ENCODE measurements around the gene P3H2.

The P3H2 gene

GRCh38 chr3:190058521-190059241, 62.0 kb downstream of the P3H2 start:
- WGBS, 2 experiments (ENCODE audit: insufficient coverage in 2 of 2) = 73 to 75% methylated on average over 1 to 2 of the region's 4 CpGs
- no peak overlapping the region for H3K4me3 ChIP-seq (ENCODE audit: extremely low read depth, insufficient read depth, low read length, poor library complexity, severe bottlenecking)
- H3K9me3 ChIP-seq (ENCODE audit: control insufficient read depth, low read length) = no peaks in the 10 kb centered on the region
- peak overlapping the region; percentile 91 for H3K27ac ChIP-seq (ENCODE audit: low read depth, low read length, severe bottlenecking)
- H3K36me3 ChIP-seq (ENCODE audit: control insufficient read depth, insufficient read depth, low read length) = no peaks in the 10 kb centered on the region
- H3K4me1 ChIP-seq (ENCODE audit: control insufficient read depth, insufficient read depth, low read length, poor library complexity, severe bottlenecking) = peaks cover 37% of the 10 kb centered on the region

- Histone ChIP-seq H3K27ac (ENCODE audit: low read depth, low read length, severe bottlenecking) (no peak overlapping the region), H3K4me3 (ENCODE audit: extremely low read depth, insufficient read depth, low read length, poor library complexity, severe bottlenecking) (no peak overlapping the region), H3K4me1 (ENCODE audit: control insufficient read depth, insufficient read depth, low read length, poor library complexity, severe bottlenecking) (peaks cover 37% of the 10 kb centered on the region), H3K36me3 (ENCODE audit: control insufficient read depth, insufficient read depth, low read length) (no peaks in the 10 kb centered on the region), H3K9me3 (ENCODE audit: control insufficient read depth, low read length) (no peaks in the 10 kb centered on the region)
- WGBS, 2 experiments (ENCODE audit: insufficient coverage in 2 of 2) = 75 to 78% methylated on average over 3 to 4 of the region's 4 CpGs
Observed at GRCh38 chr3:190056742-190057141, 64.0 kb downstream of the P3H2 start.

- Histone ChIP-seq H3K27ac (ENCODE audit: low read depth, low read length, severe bottlenecking) (no peak overlapping the region), H3K4me3 (ENCODE audit: extremely low read depth, insufficient read depth, low read length, poor library complexity, severe bottlenecking) (no peak overlapping the region), H3K36me3 (ENCODE audit: control insufficient read depth, insufficient read depth, low read length) (no peaks in the 10 kb centered on the region), H3K9me3 (ENCODE audit: control insufficient read depth, low read length) (no peaks in the 10 kb centered on the region), H3K4me1 (ENCODE audit: control insufficient read depth, insufficient read depth, low read length, poor library complexity, severe bottlenecking) (peaks cover 38% of the 10 kb centered on the region)
- 100% methylated on average over 2 of the region's 4 CpGs; no CpG with 5 or more reads in 1 of the 2 experiments for WGBS, 2 experiments (ENCODE audit: insufficient coverage in 2 of 2)
Observed at GRCh38 chr3:190055773-190056172, 64.9 kb downstream of the P3H2 start.

- no peak overlapping the region for H3K4me3 ChIP-seq (ENCODE audit: extremely low read depth, insufficient read depth, low read length, poor library complexity, severe bottlenecking)
- 60 to 93% methylated on average over 2 to 4 of the region's 4 CpGs for WGBS, 2 experiments (ENCODE audit: insufficient coverage in 2 of 2)
- H3K27ac ChIP-seq (ENCODE audit: low read depth, low read length, severe bottlenecking) = peak overlapping the region; percentile 73
- H3K9me3 ChIP-seq (ENCODE audit: control insufficient read depth, low read length) = no peaks in the 10 kb centered on the region
- peaks cover 31% of the 10 kb centered on the region for H3K4me1 ChIP-seq (ENCODE audit: control insufficient read depth, insufficient read depth, low read length, poor library complexity, severe bottlenecking)
- H3K36me3 ChIP-seq (ENCODE audit: control insufficient read depth, insufficient read depth, low read length) = no peaks in the 10 kb centered on the region
Observed at GRCh38 chr3:190053919-190054672, 66.6 kb downstream of the P3H2 start.

GRCh38 chr3:190051641-190052040, 69.1 kb downstream of the P3H2 start:
- H3K4me3 ChIP-seq (ENCODE audit: extremely low read depth, insufficient read depth, low read length, poor library complexity, severe bottlenecking) = no peak overlapping the region
- peaks cover 25% of the 10 kb centered on the region for H3K4me1 ChIP-seq (ENCODE audit: control insufficient read depth, insufficient read depth, low read length, poor library complexity, severe bottlenecking)
- 71% methylated on average over 1 of the region's 2 CpGs; no CpG with 5 or more reads in 1 of the 2 experiments for WGBS, 2 experiments (ENCODE audit: insufficient coverage in 2 of 2)
- no peaks in the 10 kb centered on the region for H3K9me3 ChIP-seq (ENCODE audit: control insufficient read depth, low read length)
- H3K36me3 ChIP-seq (ENCODE audit: control insufficient read depth, insufficient read depth, low read length) = no peaks in the 10 kb centered on the region
- peak overlapping the region; percentile 43 for H3K27ac ChIP-seq (ENCODE audit: low read depth, low read length, severe bottlenecking)

GRCh38 chr3:190048932-190049441, 71.7 kb downstream of the P3H2 start:
- H3K4me3 ChIP-seq (ENCODE audit: extremely low read depth, insufficient read depth, low read length, poor library complexity, severe bottlenecking) = no peak overlapping the region
- peaks cover 21% of the 10 kb centered on the region for H3K4me1 ChIP-seq (ENCODE audit: control insufficient read depth, insufficient read depth, low read length, poor library complexity, severe bottlenecking)
- H3K9me3 ChIP-seq (ENCODE audit: control insufficient read depth, low read length) = no peaks in the 10 kb centered on the region
- 28% methylated on average over 2 of the region's 9 CpGs; no CpG with 5 or more reads in 1 of the 2 experiments for WGBS, 2 experiments (ENCODE audit: insufficient coverage in 2 of 2)
- peak overlapping the region; percentile 60 for H3K27ac ChIP-seq (ENCODE audit: low read depth, low read length, severe bottlenecking)
- no peaks in the 10 kb centered on the region for H3K36me3 ChIP-seq (ENCODE audit: control insufficient read depth, insufficient read depth, low read length)

- H3K9me3 ChIP-seq (ENCODE audit: control insufficient read depth, low read length) = no peaks in the 10 kb centered on the region
- H3K36me3 ChIP-seq (ENCODE audit: control insufficient read depth, insufficient read depth, low read length) = no peaks in the 10 kb centered on the region
- 50 to 70% methylated on average over 1 of the region's 2 CpGs for WGBS, 2 experiments (ENCODE audit: insufficient coverage in 2 of 2)
- peaks cover 34% of the 10 kb centered on the region for H3K4me1 ChIP-seq (ENCODE audit: control insufficient read depth, insufficient read depth, low read length, poor library complexity, severe bottlenecking)
- no peak overlapping the region for H3K4me3 ChIP-seq (ENCODE audit: extremely low read depth, insufficient read depth, low read length, poor library complexity, severe bottlenecking)
- peak overlapping the region; percentile 18 for H3K27ac ChIP-seq (ENCODE audit: low read depth, low read length, severe bottlenecking)
Observed at GRCh38 chr3:190044974-190045373, 75.7 kb downstream of the P3H2 start.

- peaks cover 34% of the 10 kb centered on the region for H3K4me1 ChIP-seq (ENCODE audit: control insufficient read depth, insufficient read depth, low read length, poor library complexity, severe bottlenecking)
- no peaks in the 10 kb centered on the region for H3K9me3 ChIP-seq (ENCODE audit: control insufficient read depth, low read length)
- H3K4me3 ChIP-seq (ENCODE audit: extremely low read depth, insufficient read depth, low read length, poor library complexity, severe bottlenecking) = no peak overlapping the region
- H3K36me3 ChIP-seq (ENCODE audit: control insufficient read depth, insufficient read depth, low read length) = no peaks in the 10 kb centered on the region
- 80 to 98% methylated on average over 3 to 4 of the region's 4 CpGs for WGBS, 2 experiments (ENCODE audit: insufficient coverage in 2 of 2)
- H3K27ac ChIP-seq (ENCODE audit: low read depth, low read length, severe bottlenecking) = no peak overlapping the region
Observed at GRCh38 chr3:190044142-190044541, 76.6 kb downstream of the P3H2 start.

- H3K4me3 ChIP-seq (ENCODE audit: extremely low read depth, insufficient read depth, low read length, poor library complexity, severe bottlenecking) = no peak overlapping the region
- H3K36me3 ChIP-seq (ENCODE audit: control insufficient read depth, insufficient read depth, low read length) = no peaks in the 10 kb centered on the region
- H3K9me3 ChIP-seq (ENCODE audit: control insufficient read depth, low read length) = no peaks in the 10 kb centered on the region
- peaks cover 31% of the 10 kb centered on the region for H3K4me1 ChIP-seq (ENCODE audit: control insufficient read depth, insufficient read depth, low read length, poor library complexity, severe bottlenecking)
- no peak overlapping the region for H3K27ac ChIP-seq (ENCODE audit: low read depth, low read length, severe bottlenecking)
Observed at GRCh38 chr3:190043741-190044140, 77.0 kb downstream of the P3H2 start.

GRCh38 chr3:190042558-190042957, 78.1 kb downstream of the P3H2 start:
- H3K36me3 ChIP-seq (ENCODE audit: control insufficient read depth, insufficient read depth, low read length) = no peaks in the 10 kb centered on the region
- peaks cover 35% of the 10 kb centered on the region for H3K4me1 ChIP-seq (ENCODE audit: control insufficient read depth, insufficient read depth, low read length, poor library complexity, severe bottlenecking)
- no peak overlapping the region for H3K27ac ChIP-seq (ENCODE audit: low read depth, low read length, severe bottlenecking)
- no CpG with 5 or more reads among the region's 2 CpGs for WGBS, 2 experiments (ENCODE audit: insufficient coverage in 2 of 2)
- no peaks in the 10 kb centered on the region for H3K9me3 ChIP-seq (ENCODE audit: control insufficient read depth, low read length)
- no peak overlapping the region for H3K4me3 ChIP-seq (ENCODE audit: extremely low read depth, insufficient read depth, low read length, poor library complexity, severe bottlenecking)

Measured in mesodermal cell (in vitro differentiated cells).